Measurements from ENCODE around the gene CNPY2.

The CNPY2 gene

GRCh38 chr12:56315249-56315621 lies 553 bp downstream of the CNPY2 start:
- Histone ChIP-seq H3K36me3 (replicated peaks; ENCODE audit: low read depth, low read length) (peaks cover 18% of the 10 kb centered on the region), H3K27me3 (ENCODE audit: low read depth, low read length) (no peaks in the 10 kb centered on the region), H4K20me1 (ENCODE audit: insufficient read depth, low read length) (no peaks in the 10 kb centered on the region), H3K4me2 (ENCODE audit: low read length) (peak overlapping the region; percentile 79), H3K4me1 (ENCODE audit: low read length) (peaks cover 11% of the 10 kb centered on the region), H3K9ac (ENCODE audit: low read length) (peak overlapping the region; percentile 88), H3K27ac (ENCODE audit: low read length) (peak overlapping the region; percentile 83), H3K79me2 (ENCODE audit: low read length) (peaks cover 18% of the 10 kb centered on the region), H3K9me3 (ENCODE audit: insufficient read depth, low read length) (no peaks in the 10 kb centered on the region), H3K4me3 (ENCODE audit: low read length) (peak overlapping the region; percentile 83), H2AFZ (ENCODE audit: low read depth, low read length) (peak overlapping the region; percentile 85; the same call in 1 of the 2 replicates)
- TF ChIP-seq, protein P1, sequence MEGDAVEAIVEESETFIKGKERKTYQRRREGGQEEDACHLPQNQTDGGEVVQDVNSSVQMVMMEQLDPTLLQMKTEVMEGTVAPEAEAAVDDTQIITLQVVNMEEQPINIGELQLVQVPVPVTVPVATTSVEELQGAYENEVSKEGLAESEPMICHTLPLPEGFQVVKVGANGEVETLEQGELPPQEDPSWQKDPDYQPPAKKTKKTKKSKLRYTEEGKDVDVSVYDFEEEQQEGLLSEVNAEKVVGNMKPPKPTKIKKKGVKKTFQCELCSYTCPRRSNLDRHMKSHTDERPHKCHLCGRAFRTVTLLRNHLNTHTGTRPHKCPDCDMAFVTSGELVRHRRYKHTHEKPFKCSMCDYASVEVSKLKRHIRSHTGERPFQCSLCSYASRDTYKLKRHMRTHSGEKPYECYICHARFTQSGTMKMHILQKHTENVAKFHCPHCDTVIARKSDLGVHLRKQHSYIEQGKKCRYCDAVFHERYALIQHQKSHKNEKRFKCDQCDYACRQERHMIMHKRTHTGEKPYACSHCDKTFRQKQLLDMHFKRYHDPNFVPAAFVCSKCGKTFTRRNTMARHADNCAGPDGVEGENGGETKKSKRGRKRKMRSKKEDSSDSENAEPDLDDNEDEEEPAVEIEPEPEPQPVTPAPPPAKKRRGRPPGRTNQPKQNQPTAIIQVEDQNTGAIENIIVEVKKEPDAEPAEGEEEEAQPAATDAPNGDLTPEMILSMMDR (IDR thresholded peaks at IDR 0.05; ENCODE audit: low read depth, low read length), result no peak
- no peak for TF ChIP-seq EZH2phosphoT487 (IDR thresholded peaks at IDR 0.05; ENCODE audit: low read depth)

- TF ChIP-seq EZH2phosphoT487 (IDR thresholded peaks at IDR 0.05; ENCODE audit: low read depth), result no peak
- TF ChIP-seq, protein P1 (IDR thresholded peaks at IDR 0.05; ENCODE audit: low read depth, low read length), result no peak
- Histone ChIP-seq H3K9ac (ENCODE audit: low read length) (no peak overlapping the region), H3K36me3 (replicated peaks; ENCODE audit: low read depth, low read length) (peaks cover 28% of the 10 kb centered on the region), H3K4me2 (ENCODE audit: low read length) (no peak overlapping the region), H3K79me2 (ENCODE audit: low read length) (peaks cover 18% of the 10 kb centered on the region), H3K27ac (ENCODE audit: low read length) (no peak overlapping the region), H3K4me1 (ENCODE audit: low read length) (peaks cover 6% of the 10 kb centered on the region), H3K4me3 (ENCODE audit: low read length) (no peak overlapping the region), H3K9me3 (ENCODE audit: insufficient read depth, low read length) (no peaks in the 10 kb centered on the region), H4K20me1 (ENCODE audit: insufficient read depth, low read length) (no peaks in the 10 kb centered on the region), H3K27me3 (ENCODE audit: low read depth, low read length) (no peaks in the 10 kb centered on the region), H2AFZ (ENCODE audit: low read depth, low read length) (no peak overlapping the region)
These were observed 4.8 kb downstream of the CNPY2 start for GRCh38 chr12:56311003-56311402.

DNA sequence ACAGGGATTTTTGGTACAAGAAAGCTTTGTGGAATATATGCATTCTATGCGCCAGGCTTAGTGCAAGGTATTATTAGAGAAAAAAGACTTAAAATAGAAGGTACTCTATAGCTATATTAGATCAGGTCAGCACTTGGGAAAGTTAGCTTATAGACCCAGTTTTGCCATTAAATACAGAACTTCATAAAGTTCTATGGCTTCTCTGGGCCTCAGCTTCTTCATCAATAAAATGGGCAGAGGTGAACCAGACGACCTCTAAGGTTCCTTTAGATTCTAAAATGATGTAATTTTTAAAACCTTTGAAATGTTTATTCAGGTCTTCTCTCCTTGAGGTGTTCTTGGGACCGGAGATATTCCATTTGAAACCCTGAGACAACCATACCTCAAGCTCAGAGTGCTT lies 7.1 kb downstream of the CNPY2 start:
- H3K36me3 ChIP-seq (replicated peaks; ENCODE audit: low read depth, low read length), result peaks cover 23% of the 10 kb centered on the region
- TF ChIP-seq, protein P1 (IDR thresholded peaks at IDR 0.05; ENCODE audit: low read depth, low read length), result no peak
- no peak for TF ChIP-seq EZH2phosphoT487 (IDR thresholded peaks at IDR 0.05; ENCODE audit: low read depth)
- H3K9ac ChIP-seq (ENCODE audit: low read length), result no peak overlapping the region

DNA sequence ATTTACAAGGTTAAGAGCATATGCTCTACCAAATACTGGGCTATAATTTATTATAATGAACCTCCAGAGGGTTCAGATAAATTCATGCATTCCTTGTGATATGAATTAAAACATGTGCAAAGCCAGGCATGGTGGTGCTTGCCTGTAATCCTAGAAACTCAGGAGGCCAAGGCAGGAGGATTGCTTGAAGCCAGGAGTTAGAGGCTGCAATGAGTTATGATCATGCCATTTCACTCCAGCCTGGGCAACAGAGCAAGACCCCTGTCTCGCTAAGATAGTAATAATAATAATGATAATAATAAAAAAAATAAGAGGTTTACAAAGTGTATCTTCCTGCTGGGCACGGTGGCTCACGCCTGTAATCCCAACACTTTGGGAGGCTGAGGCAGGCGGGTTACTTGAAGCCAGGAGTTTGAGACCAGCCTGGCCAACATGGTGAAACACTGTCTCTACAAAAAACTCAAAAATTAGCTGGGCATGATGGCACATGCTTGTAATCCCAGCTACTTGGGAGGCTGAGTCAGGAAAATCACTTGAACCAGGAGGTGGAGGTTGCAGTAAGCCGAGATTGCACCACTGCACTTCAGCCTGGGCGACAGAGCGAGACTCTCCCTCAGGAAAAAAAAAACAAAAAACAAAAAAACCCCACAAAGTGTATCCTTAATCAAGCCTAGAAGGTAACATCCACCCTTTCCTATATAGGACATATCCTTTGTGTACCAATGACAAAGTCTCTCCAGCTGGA lies 8.4 kb downstream of the CNPY2 start:
- Histone ChIP-seq H3K79me2 (ENCODE audit: low read length) (no peaks in the 10 kb centered on the region), H4K20me1 (ENCODE audit: insufficient read depth, low read length) (no peaks in the 10 kb centered on the region), H3K36me3 (replicated peaks; ENCODE audit: low read depth, low read length) (peaks cover 23% of the 10 kb centered on the region), H3K27ac (ENCODE audit: low read length) (no peak overlapping the region), H3K9ac (ENCODE audit: low read length) (no peak overlapping the region), H3K9me3 (ENCODE audit: insufficient read depth, low read length) (no peaks in the 10 kb centered on the region), H3K27me3 (ENCODE audit: low read depth, low read length) (no peaks in the 10 kb centered on the region), H3K4me3 (ENCODE audit: low read length) (no peak overlapping the region), H3K4me2 (ENCODE audit: low read length) (no peak overlapping the region), H3K4me1 (ENCODE audit: low read length) (peaks cover 6% of the 10 kb centered on the region), H2AFZ (ENCODE audit: low read depth, low read length) (no peak overlapping the region)
- TF ChIP-seq EZH2phosphoT487 (IDR thresholded peaks at IDR 0.05; ENCODE audit: low read depth), result no peak
- TF ChIP-seq, protein P1 (IDR thresholded peaks at IDR 0.05; ENCODE audit: low read depth, low read length), result no peak

More for the DNA sequence above, 7.1 kb downstream of the CNPY2 start:
- Histone ChIP-seq H3K4me2 (ENCODE audit: low read length) (no peak overlapping the region), H3K79me2 (ENCODE audit: low read length) (no peaks in the 10 kb centered on the region), H3K27me3 (ENCODE audit: low read depth, low read length) (no peaks in the 10 kb centered on the region), H3K9me3 (ENCODE audit: insufficient read depth, low read length) (no peaks in the 10 kb centered on the region), H4K20me1 (ENCODE audit: insufficient read depth, low read length) (no peaks in the 10 kb centered on the region), H3K27ac (ENCODE audit: low read length) (no peak overlapping the region), H3K4me3 (ENCODE audit: low read length) (no peak overlapping the region), H2AFZ (ENCODE audit: low read depth, low read length) (no peak overlapping the region), H3K4me1 (ENCODE audit: low read length) (no peaks in the 10 kb centered on the region)
